Colonic mucosa (tissue), 4 donors: ENCODE data around the gene RBM7. TPM values are rescaled to one million over a fixed set of nuclear protein-coding genes. Genes with fewer than 3 reads are reported as not detected.

ENCODE experiments used
- DNase-seq: peaks from one replicate; pipeline ENCODE4 v3.0.0-alpha.2; 2020
- H3K27ac ChIP-seq: fragments of 200-600 bp; one replicate; pipeline ENCODE4 v1.8.0; 2021
- H3K27me3 ChIP-seq: fragments of 200-600 bp; one replicate; pipeline ENCODE4 v1.8.0; 2021
- H3K36me3 ChIP-seq: fragments of 200-600 bp; one replicate; pipeline ENCODE4 v1.8.0; 2021
- H3K4me1 ChIP-seq: fragments of 200-600 bp; one replicate; pipeline ENCODE4 v1.8.0; 2021; ENCODE audit warnings: mild to moderate bottlenecking
- H3K4me3 ChIP-seq: fragments of 200-600 bp; one replicate; pipeline ENCODE4 v1.8.0; 2021
- H3K9ac ChIP-seq, 2 donors: one replicate each; pipeline ENCODE4 v1.7.0; 2013; ENCODE audit warnings: control low read depth in 2 of 2, low read depth in 2 of 2, low read length in 2 of 2
- H3K9me3 ChIP-seq: fragments of 200-600 bp; one replicate; pipeline ENCODE4 v1.8.0; 2021
- CTCF ChIP-seq: fragments of 200-600 bp; IDR thresholded peaks from one replicate; pipeline ENCODE4 v1.8.0; 2022; ENCODE audit warnings: antibody characterized with exemption, mild to moderate bottlenecking
- intact Hi-C: fragments of 100-400 bp; cut with DNase I; formaldehyde crosslinking; loops from one replicate; pipeline ENCODE4 v1.14.1; 2022
- total RNA-seq, 2 donors: library from RNA; stranded (reverse); fragmentation: NEBNext Ultra II Directional in 1 of 2; extraction: Animal tissue kit (Norgen Biotek cat#: 25700) in 1 of 2; gene quantifications; one replicate each; pipeline ENCODE4 v1.2.1, GENCODE V29; 2021
- donor health status: healthy.
- donor health status: DM: no; HTN: no; CAD: no.
- donor health status: DM: no; HTN: no; CAD: no.

RBM7 gene
- total RNA-seq, 2 donors from 2014 or later = 28.3 to 41.1 TPM

- Histone ChIP-seq H3K4me1 (no peaks in the 10 kb centered on the region), H3K36me3 (no peaks in the 10 kb centered on the region), H3K9me3 (no peaks in the 10 kb centered on the region), H3K27ac (no peak overlapping the region), H3K9ac (no peak overlapping the region), H3K27me3 (no peaks in the 10 kb centered on the region), H3K4me3 (no peak overlapping the region)
- no peak for TF ChIP-seq CTCF
- no peak for DNase-seq
- intact Hi-C loops = no loop called here
These were observed 38.1 kb upstream of the RBM7 start for GRCh38 chr11:114362326-114362725.

- no peak for DNase-seq
- Histone ChIP-seq H3K27ac (no peak overlapping the region), H3K9me3 (no peaks in the 10 kb centered on the region), H3K4me3 (no peak overlapping the region), H3K9ac (no peak overlapping the region), H3K4me1 (no peaks in the 10 kb centered on the region), H3K27me3 (no peaks in the 10 kb centered on the region), H3K36me3 (no peaks in the 10 kb centered on the region)
- TF ChIP-seq CTCF = no peak
- intact Hi-C loops = no loop called here
These were observed 37.5 kb upstream of the RBM7 start for GRCh38 chr11:114362958-114363357.

- no peak for TF ChIP-seq CTCF
- DNase-seq = no peak
- Histone ChIP-seq H3K36me3 (no peaks in the 10 kb centered on the region), H3K27me3 (no peaks in the 10 kb centered on the region), H3K9me3 (no peaks in the 10 kb centered on the region), H3K4me3 (no peak overlapping the region), H3K4me1 (no peaks in the 10 kb centered on the region), H3K9ac (no peak overlapping the region), H3K27ac (no peak overlapping the region)
- intact Hi-C loops = no loop called here
These were observed 33.9 kb upstream of the RBM7 start for GRCh38 chr11:114366331-114367243.

- intact Hi-C loops = no loop called here
- H3K36me3 ChIP-seq = no peaks in the 10 kb centered on the region
- H3K27me3 ChIP-seq = no peaks in the 10 kb centered on the region
- H3K9ac ChIP-seq = no peak overlapping the region
- H3K4me1 ChIP-seq = no peaks in the 10 kb centered on the region
- no peak overlapping the region for H3K4me3 ChIP-seq
- H3K9me3 ChIP-seq = no peaks in the 10 kb centered on the region
- DNase-seq = no peak
- H3K27ac ChIP-seq = no peak overlapping the region
- TF ChIP-seq CTCF = no peak
These were observed 33.1 kb upstream of the RBM7 start for GRCh38 chr11:114367244-114367957.

- intact Hi-C loops = no loop called here
- Histone ChIP-seq H3K9ac (no peak overlapping the region), H3K4me1 (no peaks in the 10 kb centered on the region), H3K9me3 (no peaks in the 10 kb centered on the region), H3K4me3 (no peak overlapping the region), H3K27ac (no peak overlapping the region), H3K27me3 (no peaks in the 10 kb centered on the region), H3K36me3 (no peaks in the 10 kb centered on the region)
- TF ChIP-seq CTCF = no peak
- DNase-seq = no peak
These were observed 31.4 kb upstream of the RBM7 start for GRCh38 chr11:114368918-114369680.
